Right atrium auricular region (tissue), 2 donors: Measurements from ENCODE around the gene CTRB1. TPM values are rescaled to one million over a fixed set of nuclear protein-coding genes. Genes with fewer than 3 reads are reported as not detected.

Source experiments
- DNase-seq: peaks from one replicate; pipeline ENCODE4 v3.0.0-alpha.2; 2019; ENCODE audit warnings: low spot score
- H3K27ac ChIP-seq, 2 donors: fragments of 200-600 bp; sonication (generic); 1 replicate in 1 of 2; 2 replicates in 1 of 2; pipeline ENCODE4 v1.5.1; 2016 to 2019
- H3K27me3 ChIP-seq, 2 donors: fragments of 200-600 bp; sonication (generic); one replicate each; pipeline versions ENCODE4 v1.5.1 to v1.6.0; 2017 to 2019
- H3K36me3 ChIP-seq: fragments of 200-600 bp; sonication (generic); one replicate; pipeline ENCODE4 v1.5.1; 2016
- H3K4me1 ChIP-seq, 2 donors: fragments of 200-600 bp; sonication (generic); one replicate each; pipeline versions ENCODE4 v1.5.1 to v1.6.0; 2017 to 2019
- H3K4me3 ChIP-seq, 2 donors: fragments of 200-600 bp; sonication (generic); 1 replicate in 1 of 2; 2 replicates in 1 of 2; pipeline ENCODE4 v1.5.1; 2017 to 2019; ENCODE audit warnings: mild to moderate bottlenecking in 1 of 2, moderate library complexity in 1 of 2
- H3K9me3 ChIP-seq, 2 donors: fragments of 200-600 bp; sonication (generic); one replicate each; pipeline ENCODE4 v1.5.1; 2019
- total RNA-seq, 2 donors: library from RNA; depleted of rRNA; stranded (reverse); fragments of >200 nt; gene quantifications; one replicate each; pipeline ENCODE4 v1.1.0, GENCODE V29; 2016
- TF ChIP-seq, protein P1 (sequence below), 2 donors: fragments of 200-600 bp; sonication (generic); IDR thresholded peaks; one replicate each; pipeline ENCODE4 v1.5.1; 2019; ENCODE audit warnings: antibody characterized with exemption in 2 of 2

The CTRB1 gene
- total RNA-seq, 2 donors from 2014 or later: not detected

DNA sequence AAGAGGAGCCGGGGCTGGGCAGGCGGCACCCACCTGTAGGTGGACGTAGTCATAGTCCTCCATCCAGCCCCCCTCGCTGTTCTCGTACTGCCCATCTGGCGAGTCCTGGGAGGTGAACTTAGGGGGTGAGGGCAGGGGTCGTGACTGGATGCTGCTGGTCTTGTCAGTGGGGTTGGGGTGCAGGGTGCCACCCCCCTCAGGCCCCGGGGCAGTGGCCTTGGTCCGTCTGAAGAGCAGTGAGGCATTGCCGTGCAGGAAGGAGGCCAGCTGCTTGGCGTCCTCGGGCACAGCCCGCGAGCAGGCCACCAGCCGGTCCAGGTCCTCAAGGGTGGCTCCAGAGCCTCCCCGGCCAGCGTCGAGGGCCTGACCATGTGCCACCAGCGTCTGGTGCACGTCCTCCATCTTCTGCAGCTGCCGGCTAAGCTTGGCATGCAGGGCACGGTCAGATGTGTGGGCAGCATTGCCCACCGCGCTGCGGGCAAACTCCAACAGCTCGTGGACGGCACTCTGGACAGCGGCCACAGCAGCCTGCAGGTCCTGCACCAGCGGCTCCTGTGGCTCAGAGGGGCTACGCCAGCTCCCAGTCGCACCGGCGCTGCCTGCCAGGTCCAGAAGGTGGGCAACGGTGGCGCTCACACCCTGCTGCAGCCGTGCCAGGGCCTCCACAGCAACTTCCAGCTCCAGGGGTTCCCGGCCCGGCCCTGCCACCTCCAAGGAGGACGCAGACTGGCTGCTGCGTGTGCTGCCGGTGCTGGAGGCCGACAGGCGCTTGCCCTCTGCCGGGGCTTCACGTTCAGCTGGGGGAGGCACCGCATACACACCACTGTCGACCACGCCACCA, 16.3 kb downstream of the CTRB1 start:
- Histone ChIP-seq H3K36me3 (peaks cover 30% of the 10 kb centered on the region), H3K9me3 (no peaks in the 10 kb centered on the region), H3K27ac (peak overlapping the region; percentile 55 to 93), H3K27me3 (no peaks in the 10 kb centered on the region), H3K4me1 (peaks cover 0 to 60% of the 10 kb centered on the region in 2 donors), H3K4me3 (no peak overlapping the region)
- TF ChIP-seq, protein P1, sequence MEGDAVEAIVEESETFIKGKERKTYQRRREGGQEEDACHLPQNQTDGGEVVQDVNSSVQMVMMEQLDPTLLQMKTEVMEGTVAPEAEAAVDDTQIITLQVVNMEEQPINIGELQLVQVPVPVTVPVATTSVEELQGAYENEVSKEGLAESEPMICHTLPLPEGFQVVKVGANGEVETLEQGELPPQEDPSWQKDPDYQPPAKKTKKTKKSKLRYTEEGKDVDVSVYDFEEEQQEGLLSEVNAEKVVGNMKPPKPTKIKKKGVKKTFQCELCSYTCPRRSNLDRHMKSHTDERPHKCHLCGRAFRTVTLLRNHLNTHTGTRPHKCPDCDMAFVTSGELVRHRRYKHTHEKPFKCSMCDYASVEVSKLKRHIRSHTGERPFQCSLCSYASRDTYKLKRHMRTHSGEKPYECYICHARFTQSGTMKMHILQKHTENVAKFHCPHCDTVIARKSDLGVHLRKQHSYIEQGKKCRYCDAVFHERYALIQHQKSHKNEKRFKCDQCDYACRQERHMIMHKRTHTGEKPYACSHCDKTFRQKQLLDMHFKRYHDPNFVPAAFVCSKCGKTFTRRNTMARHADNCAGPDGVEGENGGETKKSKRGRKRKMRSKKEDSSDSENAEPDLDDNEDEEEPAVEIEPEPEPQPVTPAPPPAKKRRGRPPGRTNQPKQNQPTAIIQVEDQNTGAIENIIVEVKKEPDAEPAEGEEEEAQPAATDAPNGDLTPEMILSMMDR (IDR thresholded peaks at IDR 0.05): no peak
- no peak for DNase-seq

DNA sequence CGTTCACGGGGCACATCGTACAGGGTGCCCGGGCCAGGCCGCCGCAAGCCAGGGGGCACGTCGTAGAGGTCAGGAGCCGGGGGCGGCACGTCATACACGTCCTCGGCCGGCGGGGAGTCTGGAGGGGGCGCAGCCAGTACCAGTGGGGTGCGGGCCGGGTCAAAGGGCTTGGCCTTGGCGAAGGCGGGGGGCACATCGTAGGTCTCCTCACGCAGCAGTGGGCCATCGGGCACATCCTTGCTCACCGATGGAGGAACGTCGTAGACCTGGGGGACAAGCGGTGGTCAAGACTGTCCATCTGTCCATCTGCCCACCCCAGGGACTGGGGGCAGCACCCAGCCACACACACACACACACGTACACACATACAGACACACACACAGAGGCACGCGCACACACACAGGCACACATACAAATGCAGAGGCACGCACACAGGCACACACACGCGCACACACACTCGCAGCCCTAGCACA, 17.0 kb downstream of the CTRB1 start:
- Histone ChIP-seq H3K9me3 (no peaks in the 10 kb centered on the region), H3K36me3 (peaks cover 30% of the 10 kb centered on the region), H3K4me3 (no peak overlapping the region), H3K4me1 (peaks cover 0 to 60% of the 10 kb centered on the region in 2 donors), H3K27me3 (no peaks in the 10 kb centered on the region), H3K27ac (peak overlapping the region in 1 of 2 donors; percentile 93)
- TF ChIP-seq, protein P1 (IDR thresholded peaks at IDR 0.05): no peak
- no peak for DNase-seq

DNA sequence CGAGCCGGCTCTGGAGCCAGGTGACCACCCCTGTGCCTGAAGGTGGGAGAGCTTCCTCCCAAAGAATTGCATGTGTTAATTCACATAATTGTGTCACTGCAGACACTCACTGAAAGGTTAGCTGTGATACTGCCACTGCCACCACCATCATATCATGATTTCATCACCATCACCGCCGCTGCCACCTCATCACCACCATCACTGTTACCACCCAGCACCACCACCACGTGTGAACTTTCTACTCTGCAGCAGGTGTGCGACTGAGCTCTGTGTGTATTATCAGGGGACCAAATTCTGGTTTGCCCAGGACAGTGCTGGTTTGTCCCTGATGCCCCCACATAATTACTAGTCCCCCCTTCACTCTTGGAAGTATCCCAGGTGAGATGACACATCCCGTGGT, 17.4 kb downstream of the CTRB1 start:
- TF ChIP-seq, protein P1 (IDR thresholded peaks at IDR 0.05): no peak
- no peak for DNase-seq
- H3K4me3 ChIP-seq: no peak overlapping the region
- peaks cover 32% of the 10 kb centered on the region for H3K36me3 ChIP-seq
- no peaks in the 10 kb centered on the region for H3K9me3 ChIP-seq
- peak overlapping the region in 1 of 2 donors; percentile 93 for H3K27ac ChIP-seq
- no peaks in the 10 kb centered on the region for H3K27me3 ChIP-seq
- H3K4me1 ChIP-seq: peaks cover 0 to 63% of the 10 kb centered on the region in 2 donors

DNA sequence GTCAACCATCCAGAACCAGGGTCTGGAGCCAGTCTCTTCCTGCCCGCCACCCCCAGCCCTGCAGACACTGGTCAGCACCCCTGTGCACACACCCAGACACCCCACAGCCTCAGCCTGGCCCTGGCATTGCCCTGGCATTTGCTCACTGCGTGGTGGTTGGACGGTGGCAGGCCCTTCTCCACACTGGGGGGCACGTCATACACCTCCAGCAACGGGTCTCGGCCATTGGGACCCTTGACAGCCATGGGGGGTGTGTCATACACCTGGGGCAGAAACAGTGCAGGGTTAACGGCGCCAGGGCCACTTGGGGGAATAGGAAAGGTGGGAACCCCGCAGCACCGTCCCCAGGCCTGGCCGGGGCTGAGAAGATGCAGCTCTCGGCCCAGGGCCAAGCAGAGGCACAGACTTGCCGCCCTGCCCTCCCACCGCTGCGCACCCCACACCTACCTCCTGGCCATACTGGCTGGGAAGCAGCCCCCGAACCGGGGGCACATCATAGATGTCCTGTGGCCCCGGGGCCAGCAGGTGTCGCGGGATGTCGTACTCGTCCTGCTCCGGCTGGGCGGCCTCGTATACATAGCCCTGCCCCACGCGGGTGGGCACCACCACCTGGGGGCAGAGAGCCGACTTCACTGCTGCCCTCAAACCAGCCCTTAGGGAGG, 18.1 kb downstream of the CTRB1 start:
- no peak for DNase-seq

DNA sequence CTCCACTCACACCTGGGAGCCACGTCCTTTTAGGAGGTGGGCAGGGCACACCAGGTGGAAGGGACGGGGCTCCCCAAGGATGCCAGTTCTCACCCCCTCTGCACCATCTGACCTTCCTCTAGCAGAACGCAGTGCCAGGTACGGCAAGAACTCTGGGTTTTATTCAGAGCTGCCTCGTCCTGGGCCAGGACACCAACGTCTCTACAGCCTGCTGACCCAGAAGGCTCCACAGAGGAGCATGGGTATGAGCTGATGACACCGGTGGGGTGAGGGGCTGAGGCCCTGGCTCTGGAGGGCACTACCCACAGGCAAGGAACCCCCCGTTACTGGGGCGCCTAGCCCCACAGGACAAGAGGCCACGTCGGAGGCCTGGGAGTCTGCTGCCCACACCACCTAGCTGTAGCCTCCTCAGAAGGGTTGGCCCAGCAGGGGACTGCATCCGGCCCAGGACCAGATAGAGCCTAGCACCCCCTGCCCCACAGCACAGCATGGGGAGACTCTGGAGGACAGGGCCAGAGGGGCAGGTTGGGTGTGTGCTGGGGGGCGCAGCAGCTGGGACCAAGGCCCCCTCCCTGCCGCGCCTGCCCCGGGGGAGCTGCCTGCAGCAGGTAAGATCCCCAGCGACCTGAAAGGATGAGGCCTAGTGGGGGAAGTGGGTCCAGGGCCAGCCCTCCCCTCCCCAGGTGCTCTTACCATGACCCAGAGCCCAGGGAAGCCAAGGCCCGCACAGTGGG, 18.8 kb downstream of the CTRB1 start:
- H3K4me1 ChIP-seq: peaks cover 0 to 72% of the 10 kb centered on the region in 2 donors
- no peaks in the 10 kb centered on the region for H3K9me3 ChIP-seq
- H3K27ac ChIP-seq: peak overlapping the region; percentile 88 to 93
- H3K36me3 ChIP-seq: peaks cover 44% of the 10 kb centered on the region
- TF ChIP-seq, protein P1 (IDR thresholded peaks at IDR 0.05): no peak
- no peak overlapping the region for H3K4me3 ChIP-seq
- H3K27me3 ChIP-seq: no peaks in the 10 kb centered on the region
- DNase-seq: no peak

More for the DNA sequence above, 18.1 kb downstream of the CTRB1 start:
- TF ChIP-seq, protein P1 (IDR thresholded peaks at IDR 0.05): no peak
- no peaks in the 10 kb centered on the region for H3K9me3 ChIP-seq
- H3K4me1 ChIP-seq: peaks cover 0 to 68% of the 10 kb centered on the region in 2 donors
- peak overlapping the region; percentile 88 to 93 for H3K27ac ChIP-seq
- H3K27me3 ChIP-seq: no peaks in the 10 kb centered on the region
- H3K36me3 ChIP-seq: peaks cover 39% of the 10 kb centered on the region
- H3K4me3 ChIP-seq: no peak overlapping the region
